Osteoblast (primary cell): ENCODE data around the gene IFT74. TPM values are rescaled to one million over a fixed set of nuclear protein-coding genes. Genes with fewer than 3 reads are reported as not detected.

Experiments
- DNase-seq: peaks from one replicate; pipeline ENCODE4 v3.0.0; 2011; ENCODE audit warnings: low spot score, mixed read lengths; ENCODE audit not compliant: insufficient read length; ENCODE audit errors: missing footprints
- H2AFZ ChIP-seq: 2 replicates; pipeline ENCODE4 v1.6.0; 2011; ENCODE audit warnings: mild to moderate bottlenecking, low read length
- H3K27ac ChIP-seq: 2 replicates; pipeline ENCODE4 v1.5.1; 2011; ENCODE audit warnings: mild to moderate bottlenecking, low read depth, low read length, moderate library complexity
- H3K27me3 ChIP-seq: 2 replicates; pipeline ENCODE4 v1.6.0; 2012; ENCODE audit warnings: mild to moderate bottlenecking, control low read depth, inconsistent platforms, low read length, moderate library complexity; ENCODE audit not compliant: insufficient read depth
- H3K36me3 ChIP-seq: 2 replicates; pipeline ENCODE4 v1.5.1; 2011; ENCODE audit warnings: mild to moderate bottlenecking, low read length, control low read depth, moderate library complexity; ENCODE audit not compliant: insufficient read depth
- H3K4me1 ChIP-seq: 2 replicates; pipeline ENCODE4 v1.5.1; 2011; ENCODE audit warnings: mild to moderate bottlenecking, low read length, control low read depth, moderate library complexity; ENCODE audit not compliant: insufficient read depth
- H3K4me2 ChIP-seq: 2 replicates; pipeline ENCODE4 v1.6.0; 2011; ENCODE audit warnings: mild to moderate bottlenecking, low read length; ENCODE audit not compliant: insufficient read depth
- H3K4me3 ChIP-seq: fragments of 200-600 bp; sonication (generic); 3 replicates; pipeline ENCODE4 v1.5.1; 2012; ENCODE audit warnings: mild to moderate bottlenecking, low read length, inconsistent platforms; ENCODE audit not compliant: insufficient read depth
- H3K79me2 ChIP-seq: 2 replicates; pipeline ENCODE4 v1.6.0; 2012; ENCODE audit warnings: mild to moderate bottlenecking, low read length, control low read depth, inconsistent platforms; ENCODE audit not compliant: insufficient read depth
- H3K9me3 ChIP-seq: 2 replicates; pipeline ENCODE4 v1.5.1; 2011; ENCODE audit warnings: low read depth, low read length, control low read depth
- H4K20me1 ChIP-seq: 2 replicates; pipeline ENCODE4 v1.6.0; 2012; ENCODE audit warnings: mild to moderate bottlenecking, low read length, control low read depth; ENCODE audit not compliant: insufficient read depth
- total RNA-seq: library from RNA; depleted of rRNA; stranded (reverse); fragments of >200 nt; gene quantifications from 2 replicates; pipeline ENCODE4 v1.2.3, GENCODE V29; 2012
- TF ChIP-seq, protein P1 (sequence below): IDR thresholded peaks from 2 replicates; pipeline ENCODE4 v1.5.1; 2011; ENCODE audit warnings: mild to moderate bottlenecking, low read depth, low read length, moderate library complexity; ENCODE audit errors: extremely low read depth

IFT74 gene
- total RNA-seq, 1 donor = 19.9 TPM

DNA sequence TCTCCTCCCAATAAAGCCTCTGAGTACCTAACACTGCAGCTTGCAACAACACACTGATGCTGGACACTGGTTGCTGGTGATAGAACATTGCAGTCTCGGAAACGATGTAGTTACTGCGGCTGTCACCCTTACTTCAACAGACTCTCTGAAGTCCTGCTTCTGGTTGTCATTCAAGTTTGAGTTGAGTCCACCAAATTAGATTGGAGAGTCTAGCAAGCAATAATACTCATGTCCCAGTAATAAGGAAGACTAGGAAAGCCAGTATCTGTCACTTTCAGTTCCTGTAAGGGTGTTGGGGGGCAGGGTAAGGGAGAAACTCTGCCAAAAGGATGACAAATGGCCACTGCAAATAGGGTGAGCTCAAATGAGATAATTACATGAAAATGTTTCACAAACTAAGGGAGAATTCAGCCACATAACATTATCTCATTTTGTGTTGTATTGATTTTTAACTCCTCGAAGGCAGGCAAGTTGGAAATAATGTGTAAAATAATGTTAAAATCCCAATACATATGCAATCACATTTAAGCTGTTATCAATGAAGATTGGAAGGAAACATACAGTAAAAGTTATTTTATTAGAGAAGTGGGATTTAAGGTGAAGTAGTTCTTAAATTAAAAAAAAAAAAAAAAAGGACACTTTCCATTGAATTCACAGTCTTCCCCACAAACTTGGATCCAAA lies 849 bp upstream of the IFT74 start:
- no peaks in the 10 kb centered on the region for H3K27me3 ChIP-seq
- peak overlapping the region; percentile 97 for H3K4me2 ChIP-seq
- no peaks in the 10 kb centered on the region for H3K36me3 ChIP-seq
- H3K79me2 ChIP-seq = peaks cover 28% of the 10 kb centered on the region
- H3K9me3 ChIP-seq = no peaks in the 10 kb centered on the region
- H3K27ac ChIP-seq = peak overlapping the region; percentile 92
- peak overlapping the region; percentile 78 for H3K4me3 ChIP-seq
- TF ChIP-seq, protein P1, sequence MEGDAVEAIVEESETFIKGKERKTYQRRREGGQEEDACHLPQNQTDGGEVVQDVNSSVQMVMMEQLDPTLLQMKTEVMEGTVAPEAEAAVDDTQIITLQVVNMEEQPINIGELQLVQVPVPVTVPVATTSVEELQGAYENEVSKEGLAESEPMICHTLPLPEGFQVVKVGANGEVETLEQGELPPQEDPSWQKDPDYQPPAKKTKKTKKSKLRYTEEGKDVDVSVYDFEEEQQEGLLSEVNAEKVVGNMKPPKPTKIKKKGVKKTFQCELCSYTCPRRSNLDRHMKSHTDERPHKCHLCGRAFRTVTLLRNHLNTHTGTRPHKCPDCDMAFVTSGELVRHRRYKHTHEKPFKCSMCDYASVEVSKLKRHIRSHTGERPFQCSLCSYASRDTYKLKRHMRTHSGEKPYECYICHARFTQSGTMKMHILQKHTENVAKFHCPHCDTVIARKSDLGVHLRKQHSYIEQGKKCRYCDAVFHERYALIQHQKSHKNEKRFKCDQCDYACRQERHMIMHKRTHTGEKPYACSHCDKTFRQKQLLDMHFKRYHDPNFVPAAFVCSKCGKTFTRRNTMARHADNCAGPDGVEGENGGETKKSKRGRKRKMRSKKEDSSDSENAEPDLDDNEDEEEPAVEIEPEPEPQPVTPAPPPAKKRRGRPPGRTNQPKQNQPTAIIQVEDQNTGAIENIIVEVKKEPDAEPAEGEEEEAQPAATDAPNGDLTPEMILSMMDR = no peak
- peak overlapping the region; percentile 97 for H2AFZ ChIP-seq
- H3K4me1 ChIP-seq = peaks cover 14% of the 10 kb centered on the region
- H4K20me1 ChIP-seq = no peaks in the 10 kb centered on the region
- DNase-seq = no peak

DNA sequence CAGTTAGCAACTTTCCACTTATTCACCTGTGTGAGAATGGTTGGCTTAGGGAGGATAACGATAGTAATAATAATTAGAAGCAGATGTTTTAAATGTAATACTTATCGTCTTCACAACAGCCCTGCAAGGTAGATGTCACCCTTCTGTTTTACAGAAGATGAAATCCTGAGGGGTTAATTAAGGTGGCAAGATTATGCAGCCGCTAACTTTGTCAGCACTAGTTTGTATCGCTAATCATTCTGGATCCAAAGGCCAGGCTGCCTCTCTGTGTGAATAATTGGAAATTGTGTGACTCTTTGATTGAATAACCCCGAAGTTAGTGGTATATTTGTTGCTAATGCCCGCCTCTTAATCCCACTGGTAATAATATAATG lies 635 bp downstream of the IFT74 start:
- no peaks in the 10 kb centered on the region for H4K20me1 ChIP-seq
- no peaks in the 10 kb centered on the region for H3K36me3 ChIP-seq
- DNase-seq = peak; percentile 27
- H3K27ac ChIP-seq = peak overlapping the region; percentile 92
- peak overlapping the region; percentile 97 for H3K4me2 ChIP-seq
- no peaks in the 10 kb centered on the region for H3K9me3 ChIP-seq
- H3K4me3 ChIP-seq = peak overlapping the region; percentile 78
- H3K4me1 ChIP-seq = peaks cover 14% of the 10 kb centered on the region
- no peaks in the 10 kb centered on the region for H3K27me3 ChIP-seq
- peak overlapping the region; percentile 97 for H2AFZ ChIP-seq
- peaks cover 28% of the 10 kb centered on the region for H3K79me2 ChIP-seq
- TF ChIP-seq, protein P1 = no peak

- H2AFZ ChIP-seq = no peak overlapping the region
- H3K36me3 ChIP-seq = no peaks in the 10 kb centered on the region
- H3K4me3 ChIP-seq = no peak overlapping the region
- peaks cover 4% of the 10 kb centered on the region for H3K4me1 ChIP-seq
- peaks cover 3% of the 10 kb centered on the region for H3K79me2 ChIP-seq
- no peaks in the 10 kb centered on the region for H3K9me3 ChIP-seq
- no peak for DNase-seq
- no peak overlapping the region for H3K4me2 ChIP-seq
- no peaks in the 10 kb centered on the region for H4K20me1 ChIP-seq
- TF ChIP-seq, protein P1 = no peak
- no peak overlapping the region for H3K27ac ChIP-seq
- H3K27me3 ChIP-seq = no peaks in the 10 kb centered on the region
Measured at GRCh38 chr9:26971721-26972120, 15.5 kb downstream of the IFT74 start.

DNA sequence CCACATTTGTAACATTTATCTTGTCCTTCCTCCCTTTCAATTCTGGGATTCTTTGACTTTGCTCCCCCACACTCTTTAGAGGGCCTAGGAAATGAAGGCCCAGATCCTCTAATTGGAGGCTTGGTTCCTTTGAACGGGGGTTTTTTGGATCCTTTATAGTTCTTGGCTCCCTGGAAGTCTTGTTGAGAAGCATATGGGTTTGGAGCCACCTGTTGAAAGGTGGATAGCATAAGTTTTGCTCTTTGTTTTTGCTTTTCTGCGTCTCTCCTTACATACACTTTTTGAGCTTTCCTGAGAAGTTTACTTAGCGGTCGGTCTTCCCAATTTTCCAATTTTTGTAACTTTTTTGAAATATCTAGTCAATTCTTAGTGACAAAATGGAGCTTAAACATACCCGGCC lies 17.8 kb downstream of the IFT74 start:
- TF ChIP-seq, protein P1 = no peak
- Histone ChIP-seq H3K4me3 (no peak overlapping the region), H3K9me3 (no peaks in the 10 kb centered on the region), H3K36me3 (no peaks in the 10 kb centered on the region), H2AFZ (no peak overlapping the region), H3K4me2 (no peak overlapping the region), H4K20me1 (no peaks in the 10 kb centered on the region), H3K27me3 (no peaks in the 10 kb centered on the region), H3K79me2 (peaks cover 3% of the 10 kb centered on the region), H3K27ac (no peak overlapping the region), H3K4me1 (peaks cover 5% of the 10 kb centered on the region)
- no peak for DNase-seq
